ENCODE data around the gene PPM1L. TPM values are rescaled to one million over a fixed set of nuclear protein-coding genes. Genes with fewer than 3 reads are reported as not detected.

Gene PPM1L
- total RNA-seq, 2 donors from 2014 or later = 7.6 to 13.7 TPM

DNA sequence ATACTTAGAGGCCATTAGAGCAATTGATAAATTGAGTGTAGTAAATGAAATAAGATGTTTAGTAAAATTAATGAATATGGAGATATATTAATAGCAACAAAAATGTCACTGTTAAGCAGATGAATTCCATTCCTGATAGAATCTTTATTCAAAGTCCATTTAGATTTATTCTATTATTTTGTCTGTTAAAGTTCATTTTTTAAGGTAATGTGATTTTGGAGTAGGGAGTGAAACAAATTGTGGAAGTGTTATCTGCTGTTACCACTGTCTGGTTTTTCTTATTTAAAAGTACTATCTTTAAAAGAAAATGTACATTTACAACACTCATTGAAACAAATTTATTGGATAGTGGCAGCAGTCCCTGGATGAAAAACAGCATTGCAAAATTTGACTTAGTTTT lies 70.4 kb downstream of the PPM1L start:
- DNase-seq = no peak
- no peaks in the 10 kb centered on the region for H3K36me3 ChIP-seq (replicated peaks in 1 of 2; ENCODE audit: insufficient read depth in 1 of 2, low read depth in 2 of 2)
- H3K27ac ChIP-seq = no peak overlapping the region
- TF ChIP-seq POLR2A (IDR thresholded peaks at IDR 0.05) = no peak
- TF ChIP-seq, protein P1, sequence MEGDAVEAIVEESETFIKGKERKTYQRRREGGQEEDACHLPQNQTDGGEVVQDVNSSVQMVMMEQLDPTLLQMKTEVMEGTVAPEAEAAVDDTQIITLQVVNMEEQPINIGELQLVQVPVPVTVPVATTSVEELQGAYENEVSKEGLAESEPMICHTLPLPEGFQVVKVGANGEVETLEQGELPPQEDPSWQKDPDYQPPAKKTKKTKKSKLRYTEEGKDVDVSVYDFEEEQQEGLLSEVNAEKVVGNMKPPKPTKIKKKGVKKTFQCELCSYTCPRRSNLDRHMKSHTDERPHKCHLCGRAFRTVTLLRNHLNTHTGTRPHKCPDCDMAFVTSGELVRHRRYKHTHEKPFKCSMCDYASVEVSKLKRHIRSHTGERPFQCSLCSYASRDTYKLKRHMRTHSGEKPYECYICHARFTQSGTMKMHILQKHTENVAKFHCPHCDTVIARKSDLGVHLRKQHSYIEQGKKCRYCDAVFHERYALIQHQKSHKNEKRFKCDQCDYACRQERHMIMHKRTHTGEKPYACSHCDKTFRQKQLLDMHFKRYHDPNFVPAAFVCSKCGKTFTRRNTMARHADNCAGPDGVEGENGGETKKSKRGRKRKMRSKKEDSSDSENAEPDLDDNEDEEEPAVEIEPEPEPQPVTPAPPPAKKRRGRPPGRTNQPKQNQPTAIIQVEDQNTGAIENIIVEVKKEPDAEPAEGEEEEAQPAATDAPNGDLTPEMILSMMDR (IDR thresholded peaks at IDR 0.05) = no peak
- ATAC-seq = no peak
- H3K4me3 ChIP-seq = no peak overlapping the region
- H3K9me3 ChIP-seq = no peaks in the 10 kb centered on the region
- no peaks in the 10 kb centered on the region for H3K27me3 ChIP-seq
- H3K4me1 ChIP-seq = no peaks in the 10 kb centered on the region
- intact Hi-C loops (cut with DNase I) = no loop called here

DNA sequence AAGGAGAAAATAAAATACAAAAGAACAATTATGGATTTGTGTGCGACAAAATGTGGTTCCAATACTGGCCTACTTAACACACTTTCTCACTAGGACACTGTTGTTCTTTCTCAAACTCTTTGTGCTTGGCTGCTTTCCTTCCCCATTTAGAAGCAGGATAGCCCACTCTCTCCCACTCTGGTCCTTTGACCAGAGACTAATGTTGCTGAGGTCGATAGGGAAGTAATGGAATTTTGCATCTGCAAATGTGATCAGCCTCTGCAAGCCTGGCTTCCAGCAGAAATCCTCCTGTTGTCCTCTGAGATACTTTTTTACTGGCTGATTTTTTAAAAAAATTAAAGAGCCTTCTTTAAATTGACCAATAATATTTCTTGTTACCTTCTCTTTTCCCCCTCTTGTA lies 71.0 kb downstream of the PPM1L start:
- TF ChIP-seq, protein P1 (IDR thresholded peaks at IDR 0.05) = no peak
- TF ChIP-seq POLR2A (IDR thresholded peaks at IDR 0.05) = no peak

DNA sequence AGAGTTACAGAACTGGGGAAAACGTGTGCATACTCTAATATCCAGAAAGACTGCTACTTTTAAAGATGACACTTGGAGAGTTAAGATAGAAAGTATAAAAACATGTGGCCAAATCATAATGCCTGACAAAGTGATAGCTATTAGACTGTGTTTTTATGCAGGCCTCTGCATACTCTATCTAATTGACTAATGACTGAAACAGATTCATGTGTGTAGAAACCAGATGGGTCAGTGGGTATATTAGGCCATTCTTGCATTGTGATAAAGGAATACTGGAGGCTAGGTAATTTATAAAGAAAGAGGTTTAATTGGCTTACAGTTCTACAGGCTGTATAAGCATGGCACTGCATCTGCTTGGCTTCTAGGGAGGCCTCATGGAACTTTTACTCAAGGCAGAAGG lies 71.5 kb downstream of the PPM1L start:
- intact Hi-C loops (cut with DNase I) = no loop called here
- no peak overlapping the region for H3K4me3 ChIP-seq
- no peaks in the 10 kb centered on the region for H3K36me3 ChIP-seq (replicated peaks in 1 of 2; ENCODE audit: insufficient read depth in 1 of 2, low read depth in 2 of 2)
- H3K9me3 ChIP-seq = no peaks in the 10 kb centered on the region
- DNase-seq = no peak
- H3K4me1 ChIP-seq = no peaks in the 10 kb centered on the region
- H3K27ac ChIP-seq = no peak overlapping the region
- no peaks in the 10 kb centered on the region for H3K27me3 ChIP-seq
- ATAC-seq = no peak
- WGBS, 2 donors = 69 to 71% methylated on average over 1 of the region's 1 CpG
- no peak for TF ChIP-seq POLR2A (IDR thresholded peaks at IDR 0.05)
- TF ChIP-seq, protein P1 (IDR thresholded peaks at IDR 0.05) = no peak

More for the DNA sequence above, 71.0 kb downstream of the PPM1L start:
- intact Hi-C loops (cut with DNase I) = no loop called here
- Histone ChIP-seq H3K27ac (no peak overlapping the region), H3K27me3 (no peaks in the 10 kb centered on the region), H3K4me3 (no peak overlapping the region), H3K4me1 (no peaks in the 10 kb centered on the region), H3K9me3 (no peaks in the 10 kb centered on the region), H3K36me3 (replicated peaks in 1 of 2; ENCODE audit: insufficient read depth in 1 of 2, low read depth in 2 of 2) (no peaks in the 10 kb centered on the region)
- WGBS, 2 donors = 81% methylated on average over 2 of the region's 2 CpGs
- ATAC-seq = no peak
- DNase-seq = no peak

DNA sequence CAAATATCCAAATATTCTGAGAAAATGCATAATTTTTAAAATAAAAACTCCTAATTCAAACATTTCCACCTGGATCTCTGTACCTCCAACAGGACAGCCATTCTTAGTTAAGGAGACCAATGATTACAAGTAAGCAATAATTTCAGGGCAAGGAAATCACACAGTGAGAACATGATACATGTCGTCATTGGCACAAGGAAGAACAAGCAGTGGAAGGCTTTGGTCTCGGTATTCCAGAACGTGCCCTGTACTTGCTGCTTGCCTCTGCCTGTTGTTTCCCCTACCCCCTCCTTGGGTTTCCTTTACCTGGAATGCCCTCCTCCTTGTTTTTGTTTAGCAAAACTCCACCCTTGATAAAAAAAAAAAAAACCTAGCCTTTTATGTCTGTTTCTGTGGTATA lies 72.8 kb downstream of the PPM1L start:
- no peak overlapping the region for H3K4me3 ChIP-seq
- H3K9me3 ChIP-seq = no peaks in the 10 kb centered on the region
- H3K27ac ChIP-seq = no peak overlapping the region
- no peak for TF ChIP-seq POLR2A (IDR thresholded peaks at IDR 0.05)
- TF ChIP-seq, protein P1 (IDR thresholded peaks at IDR 0.05) = no peak
- H3K4me1 ChIP-seq = no peaks in the 10 kb centered on the region
- H3K27me3 ChIP-seq = no peaks in the 10 kb centered on the region
- H3K36me3 ChIP-seq (replicated peaks in 1 of 2; ENCODE audit: insufficient read depth in 1 of 2, low read depth in 2 of 2) = no peaks in the 10 kb centered on the region
- DNase-seq = no peak
- ATAC-seq = no peak
- intact Hi-C loops (cut with DNase I) = no loop called here
- 90 to 94% methylated on average over 3 of the region's 3 CpGs for WGBS, 2 donors

DNA sequence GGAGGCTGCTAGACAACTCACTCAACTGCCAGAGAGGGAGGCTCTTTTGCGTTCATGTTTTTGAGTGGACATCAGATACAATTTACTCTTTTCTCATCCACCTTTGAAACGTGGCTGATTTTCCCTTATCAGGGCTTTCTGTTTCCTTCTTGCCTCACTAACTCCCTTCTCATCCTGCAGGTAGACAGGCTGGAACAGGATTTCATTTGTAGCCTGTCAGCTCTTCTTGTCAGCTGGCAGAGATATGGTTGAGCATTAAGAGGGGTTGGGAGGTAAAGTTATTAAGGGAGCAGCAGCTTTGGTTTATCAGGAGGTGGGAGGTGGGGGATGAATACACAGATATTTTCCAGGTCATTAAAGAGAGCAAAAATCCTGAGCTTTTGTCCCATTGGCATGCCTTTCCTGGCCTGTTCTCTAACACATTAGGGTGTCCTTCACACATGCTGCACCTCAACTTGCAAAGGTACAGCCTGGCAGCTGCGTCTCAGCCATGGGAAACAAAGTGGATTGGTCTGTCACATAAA lies 73.5 kb downstream of the PPM1L start:
- no peak overlapping the region for H3K4me3 ChIP-seq
- no peaks in the 10 kb centered on the region for H3K4me1 ChIP-seq
- TF ChIP-seq, protein P1 (IDR thresholded peaks at IDR 0.05) = no peak
- no peak for TF ChIP-seq POLR2A (IDR thresholded peaks at IDR 0.05)
- H3K9me3 ChIP-seq = no peaks in the 10 kb centered on the region
- DNase-seq (no peak), ATAC-seq (no peak)
- 52 to 56% methylated on average over 3 of the region's 3 CpGs for WGBS, 2 donors
- H3K27me3 ChIP-seq = no peaks in the 10 kb centered on the region
- H3K27ac ChIP-seq = no peak overlapping the region
- intact Hi-C loops (cut with DNase I) = no loop called here
- H3K36me3 ChIP-seq (replicated peaks in 1 of 2; ENCODE audit: insufficient read depth in 1 of 2, low read depth in 2 of 2) = no peaks in the 10 kb centered on the region
